H1 (cell line): ENCODE results near the gene HP1BP3. TPM values are rescaled to one million over a fixed set of nuclear protein-coding genes. Genes with fewer than 3 reads are reported as not detected.

Experiments used
- CTCF ChIA-PET: fragments of 300-600 bp; sonication (Branson Sonifier 250); formaldehyde crosslinking; loops from one replicate; lab custom pipeline; 2021; ENCODE audit not compliant: partially characterized antibody; lab: Charles Lee
- POLR2A ChIA-PET: fragments of 300-600 bp; sonication (Branson Sonifier 250); formaldehyde crosslinking; loops from one replicate; lab custom pipeline; 2021; ENCODE audit warnings: inconsistent platforms; ENCODE audit not compliant: partially characterized antibody; lab: Charles Lee
- DNase-seq, 2 experiments: peaks; one replicate each; pipeline versions ENCODE4 v3.0.0 to v3.0.0-alpha.2; 2010 to 2022; ENCODE audit warnings: low spot score in 2 of 2, low read depth in 1 of 2, mixed read lengths in 1 of 2
- FAIRE-seq: peaks from 2 replicates; lab custom pipeline; 2011; peaks lifted over from hg19 to GRCh38; lab: Jason Lieb, UNC
- H2AFZ ChIP-seq: 2 replicates; pipeline ENCODE4 v1.8.1; 2012; ENCODE audit warnings: low read length, inconsistent platforms
- H2AK5ac ChIP-seq: 2 replicates; pipeline ENCODE4 v1.6.1; 2013; ENCODE audit warnings: low read depth, low read length
- H2BK120ac ChIP-seq: replicated peaks from 2 replicates; pipeline ENCODE3; 2013; ENCODE audit warnings: low read depth, low read length, inconsistent platforms
- H2BK12ac ChIP-seq: 2 replicates; pipeline ENCODE4 v1.6.1; 2013; ENCODE audit warnings: low read depth, low read length
- H2BK15ac ChIP-seq: 2 replicates; pipeline ENCODE4 v1.6.1; 2013; ENCODE audit warnings: low read length
- H2BK20ac ChIP-seq: 2 replicates; pipeline ENCODE4 v1.6.1; 2013; ENCODE audit warnings: low read length
- H2BK5ac ChIP-seq: 2 replicates; pipeline ENCODE4 v1.6.1; 2013; ENCODE audit warnings: low read depth, low read length
- H3K14ac ChIP-seq: 2 replicates; pipeline ENCODE4 v1.6.1; 2013; ENCODE audit warnings: inconsistent platforms; ENCODE audit not compliant: insufficient read length
- H3K18ac ChIP-seq: 2 replicates; pipeline ENCODE4 v1.6.1; 2013; ENCODE audit warnings: low read length; ENCODE audit errors: extremely low read depth
- H3K23ac ChIP-seq: 2 replicates; pipeline ENCODE4 v1.6.1; 2013; ENCODE audit warnings: inconsistent platforms; ENCODE audit not compliant: insufficient read length
- H3K23me2 ChIP-seq: 2 replicates; pipeline ENCODE4 v1.6.1; 2013; ENCODE audit warnings: low read depth, low read length
- H3K27ac ChIP-seq: 2 replicates; pipeline ENCODE4 v1.6.1; 2011; ENCODE audit warnings: low read depth, low read length, inconsistent platforms
- H3K27me3 ChIP-seq, 4 experiments: replicated peaks in 1 of 4; 1 replicate in 1 of 4; 2 replicates in 3 of 4; pipeline versions ENCODE4 v1.6.1 to v1.8.1; 2011 to 2013; ENCODE audit warnings: low read length in 3 of 4, mild to moderate bottlenecking in 3 of 4, inconsistent platforms in 2 of 4, mixed read lengths in 2 of 4, moderate library complexity in 1 of 4; ENCODE audit not compliant: control insufficient read depth in 3 of 4, insufficient read depth in 3 of 4; ENCODE audit errors: extremely low read depth in 1 of 4
- H3K36me3 ChIP-seq, 4 experiments: 2 replicates each; pipeline versions ENCODE4 v1.6.1 to v1.8.1; 2011 to 2013; ENCODE audit warnings: mild to moderate bottlenecking in 4 of 4, low read length in 3 of 4, moderate library complexity in 2 of 4, control low read depth in 1 of 4, inconsistent platforms in 1 of 4; ENCODE audit not compliant: insufficient read depth in 4 of 4, control insufficient read depth in 2 of 4
- H3K4ac ChIP-seq: replicated peaks from 2 replicates; pipeline ENCODE3; 2013; ENCODE audit warnings: low read length, low read depth, mixed read lengths, inconsistent platforms; ENCODE audit not compliant: insufficient read length
- H3K4me1 ChIP-seq, 4 experiments: replicated peaks in 1 of 4; 1 replicate in 1 of 4; 2 replicates in 3 of 4; pipeline versions ENCODE4 v1.6.1 to v1.8.1; 2011 to 2013; ENCODE audit warnings: low read length in 3 of 4, inconsistent platforms in 2 of 4, mixed read lengths in 1 of 4; ENCODE audit not compliant: insufficient read depth in 4 of 4, control insufficient read depth in 3 of 4
- H3K4me2 ChIP-seq, 2 experiments: 2 replicates each; pipeline versions ENCODE4 v1.6.1 to v1.8.1; 2011 to 2013; ENCODE audit warnings: low read depth in 2 of 2, low read length in 2 of 2, control low read depth in 1 of 2, inconsistent platforms in 1 of 2, mild to moderate bottlenecking in 1 of 2; ENCODE audit not compliant: insufficient read depth in 1 of 2
- H3K4me3 ChIP-seq, 4 experiments: fragments of 200-600, 300-600 bp in 1 of 4; sonication (generic), shearing (Covaris generic), sonication (Bioruptor Twin) in 1 of 4; 2 replicates each; pipeline versions ENCODE4 v1.5.1 to v1.8.1; 2011 to 2016; ENCODE audit warnings: low read length in 4 of 4, low read depth in 3 of 4, control low read depth in 2 of 4, inconsistent platforms in 2 of 4, mild to moderate bottlenecking in 2 of 4, mixed read lengths in 1 of 4, moderate library complexity in 1 of 4; ENCODE audit not compliant: insufficient read depth in 2 of 4; ENCODE audit errors: extremely low read depth in 1 of 4
- H3K56ac ChIP-seq: replicated peaks from 2 replicates; pipeline ENCODE3; 2013; ENCODE audit warnings: low read depth, mild to moderate bottlenecking, mixed read lengths, low read length, inconsistent platforms; ENCODE audit not compliant: insufficient read length
- H3K79me1 ChIP-seq: 2 replicates; pipeline ENCODE4 v1.6.1; 2013; ENCODE audit warnings: low read depth, low read length, control low read depth
- H3K79me2 ChIP-seq, 2 experiments: 2 replicates each; pipeline versions ENCODE4 v1.6.1 to v1.8.1; 2012 to 2013; ENCODE audit warnings: low read length in 2 of 2, mild to moderate bottlenecking in 2 of 2, inconsistent platforms in 1 of 2; ENCODE audit not compliant: insufficient read depth in 2 of 2, control insufficient read depth in 1 of 2
- H3K9ac ChIP-seq, 4 experiments: replicated peaks in 1 of 4; 1 replicate in 1 of 4; 2 replicates in 3 of 4; pipeline versions ENCODE4 v1.6.1 to v1.8.1; 2011 to 2013; ENCODE audit warnings: low read depth in 3 of 4, low read length in 3 of 4, control low read depth in 2 of 4, mild to moderate bottlenecking in 2 of 4, moderate library complexity in 2 of 4, inconsistent platforms in 1 of 4; ENCODE audit errors: extremely low read depth in 1 of 4
- H3K9me3 ChIP-seq, 2 experiments: 2 replicates each; pipeline versions ENCODE4 v1.6.1 to v1.8.1; 2012 to 2013; ENCODE audit warnings: mild to moderate bottlenecking in 2 of 2, moderate library complexity in 2 of 2, control low read depth in 1 of 2, inconsistent platforms in 1 of 2, low read depth in 1 of 2, low read length in 1 of 2, mixed read lengths in 1 of 2; ENCODE audit not compliant: insufficient read depth in 2 of 2
- H4K20me1 ChIP-seq, 2 experiments: replicated peaks in 1 of 2; 2 replicates each; pipeline versions ENCODE3 to v1.8.1; 2011 to 2013; ENCODE audit warnings: inconsistent platforms in 2 of 2, low read length in 2 of 2, mild to moderate bottlenecking in 1 of 2; ENCODE audit not compliant: insufficient read depth in 2 of 2, control insufficient read depth in 1 of 2
- H4K5ac ChIP-seq: 2 replicates; pipeline ENCODE4 v1.6.1; 2013; ENCODE audit warnings: low read length, low read depth, mixed read lengths, inconsistent platforms; ENCODE audit not compliant: insufficient read length
- H4K8ac ChIP-seq: 2 replicates; pipeline ENCODE4 v1.8.0; 2013; ENCODE audit warnings: mild to moderate bottlenecking, moderate library complexity, low read length, inconsistent platforms; ENCODE audit not compliant: insufficient read depth; ENCODE audit errors: extremely low read depth
- H4K91ac ChIP-seq: replicated peaks from 2 replicates; pipeline ENCODE3; 2013; ENCODE audit warnings: low read length, mixed read lengths, inconsistent platforms; ENCODE audit not compliant: insufficient read length
- SIX5 ChIP-seq: IDR thresholded peaks from 2 replicates; pipeline ENCODE4 v1.6.1; 2011; ENCODE audit warnings: mild to moderate bottlenecking, low read depth, low read length
- YY1 ChIP-seq: IDR thresholded peaks from 2 replicates; pipeline ENCODE4 v1.6.1; 2011; ENCODE audit warnings: low read depth, mild to moderate bottlenecking, low read length
- WGBS, 2 experiments: shearing (Covaris generic) in 1 of 2; methylation state at CpG; one replicate each; pipeline versions ENCODE4 v1.1.6 to v1.1.7; 2013 to 2015; ENCODE audit warnings: low lambda C conversion rate in 2 of 2, mixed read lengths in 2 of 2, inconsistent platforms in 1 of 2, low coverage in 1 of 2, missing lambda C conversion rate in 1 of 2; ENCODE audit not compliant: insufficient replicate concordance in 2 of 2, insufficient coverage in 1 of 2, insufficient read length in 1 of 2; ENCODE audit errors: extremely low coverage in 1 of 2, missing lambda C conversion rate in 1 of 2; 5-methylcytosine and 5-hydroxymethylcytosine counted together
- polyA plus RNA-seq, 7 experiments: library from polyadenylated mRNA; depleted of rRNA in 3 of 7; stranded (reverse) in 5 of 7; unstranded in 2 of 7; fragments of >200 nt in 5 of 7; fragments of 200-250 nt in 2 of 7; gene quantifications; 1 replicate in 5 of 7; 2 replicates in 1 of 7; 4 replicates in 1 of 7; pipeline versions ENCODE4 v1.2.1 to v1.2.3, GENCODE V29; 2011 to 2013; ENCODE audit warnings: missing spikeins in 2 of 7, mixed read lengths in 2 of 7
- total RNA-seq: library from RNA; stranded (reverse); fragmentation: NEBNext Ultra II Directional; extraction: Animal tissue kit (Norgen Biotek cat#: 25700); gene quantifications from 2 replicates; pipeline ENCODE4 v1.2.1, GENCODE V29; 2021

HP1BP3 gene
- total and polyA plus RNA-seq, 2 of the 8 experiments (the other 6 are each of a cell fraction or from before 2014, with no cell fraction given) = 47.4 to 125 TPM

DNA sequence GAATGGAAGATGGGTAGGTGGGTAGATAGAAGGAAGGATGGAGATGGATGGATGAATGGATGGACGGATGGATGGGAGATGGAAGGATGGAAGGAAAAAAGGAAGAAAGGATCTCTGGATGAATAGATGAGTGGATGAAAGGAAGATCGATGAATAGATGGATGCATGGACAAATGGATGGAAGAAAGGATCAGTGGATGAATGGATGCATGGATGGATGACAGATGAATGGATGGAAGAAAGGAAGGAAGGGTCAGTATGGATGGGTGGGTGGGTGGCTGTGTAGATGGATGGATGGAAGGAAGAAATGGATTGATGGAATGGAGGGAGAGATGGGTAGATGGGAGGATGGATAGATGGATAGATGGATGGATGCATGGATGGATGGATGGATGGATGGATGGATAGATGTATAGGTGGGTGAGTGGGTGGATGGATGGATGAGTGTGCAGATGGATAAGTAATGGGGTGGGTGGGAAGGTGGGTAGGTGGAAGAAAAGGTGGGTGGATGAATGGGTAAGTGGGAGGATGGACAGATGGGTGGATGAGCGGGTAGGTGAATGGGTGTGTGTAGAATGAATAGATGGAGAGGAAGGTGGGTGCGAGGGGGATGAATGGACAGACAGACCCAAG is 83.9 kb downstream of the HP1BP3 start:
- no peak overlapping the region for H3K23ac ChIP-seq
- H4K20me1 ChIP-seq = peaks cover 0 to 14% of the 10 kb centered on the region in 2 experiments
- no peak overlapping the region for H3K14ac ChIP-seq
- H3K27me3 ChIP-seq = no peaks in the 10 kb centered on the region
- peak overlapping the region; percentile 77 for H3K56ac ChIP-seq
- H3K79me2 ChIP-seq = no peaks in the 10 kb centered on the region
- no peak overlapping the region for H2BK15ac ChIP-seq
- no peak overlapping the region for H4K8ac ChIP-seq
- peaks cover 8% of the 10 kb centered on the region; the same call in 1 of the 2 replicates for H3K23me2 ChIP-seq
- POLR2A ChIA-PET = interaction anchor here (1.0 kb wide), 1 partner anchor 35 kb away, joined by 3 read pairs; no protein-coding TSS in a partner anchor
- no peak overlapping the region for H2BK12ac ChIP-seq
- H2AK5ac ChIP-seq = no peak overlapping the region
- no peaks in the 10 kb centered on the region for H3K9me3 ChIP-seq
- FAIRE-seq (no peak), DNase-seq (no peak)
- H3K4me2 ChIP-seq = no peak overlapping the region
- no peaks in the 10 kb centered on the region for H3K79me1 ChIP-seq
- no peak overlapping the region for H3K9ac ChIP-seq
- no peak overlapping the region for H4K91ac ChIP-seq
- WGBS, 2 experiments = 90 to 100% methylated on average over 4 of the region's 4 CpGs
- CTCF ChIA-PET = interaction anchor here (0.6 kb wide), 1 partner anchor 62 kb away, joined by 3 read pairs; no protein-coding TSS in a partner anchor
- no peak overlapping the region for H3K4me3 ChIP-seq
- no peaks in the 10 kb centered on the region for H3K4me1 ChIP-seq
- H3K36me3 ChIP-seq = no peaks in the 10 kb centered on the region; a peak in 2 of 8 replicates
- H3K18ac ChIP-seq = no peak overlapping the region
- H4K5ac ChIP-seq = no peak overlapping the region
- no peak overlapping the region for H2BK20ac ChIP-seq
- H3K27ac ChIP-seq = no peak overlapping the region
- no peak overlapping the region for H3K4ac ChIP-seq
- no peak overlapping the region; the same call in 1 of the 2 replicates for H2BK5ac ChIP-seq
- H2AFZ ChIP-seq = no peak overlapping the region
- H2BK120ac ChIP-seq = no peak overlapping the region
- TF ChIP-seq YY1 (no peak), SIX5 (no peak)
